Ascending aorta (tissue), 2 donors: ENCODE results near the gene KCP. TPM values are rescaled to one million over a fixed set of nuclear protein-coding genes. Genes with fewer than 3 reads are reported as not detected.

Experiments used
- DNase-seq, 2 donors: peaks; one replicate each; pipeline ENCODE4 v3.0.0-alpha.2; 2019; ENCODE audit warnings: low spot score in 2 of 2
- H3K27ac ChIP-seq, 2 donors: fragments of 200-600 bp; sonication (generic); one replicate each; pipeline ENCODE4 v1.5.1; 2016 to 2017; ENCODE audit warnings: mild to moderate bottlenecking in 1 of 2
- H3K27me3 ChIP-seq: fragments of 200-600 bp; sonication (generic); one replicate; pipeline ENCODE4 v1.5.1; 2017
- H3K36me3 ChIP-seq, 2 donors: fragments of 200-600 bp; sonication (generic); one replicate each; pipeline ENCODE4 v1.5.1; 2016
- H3K4me1 ChIP-seq, 2 donors: fragments of 200-600 bp; sonication (generic); one replicate each; pipeline ENCODE4 v1.5.1; 2016 to 2017; ENCODE audit warnings: mild to moderate bottlenecking in 1 of 2
- H3K4me3 ChIP-seq, 2 donors: fragments of 200-600 bp; sonication (generic); one replicate each; pipeline ENCODE4 v1.5.1; 2016 to 2017; ENCODE audit warnings: mild to moderate bottlenecking in 1 of 2
- H3K9me3 ChIP-seq, 2 donors: fragments of 200-600 bp; sonication (generic); one replicate each; pipeline ENCODE4 v1.5.1; 2016
- intact Hi-C: fragments of 100-400 bp; cut with DNase I; formaldehyde crosslinking; loops from one replicate; pipeline ENCODE4 v1.15.1; 2023
- total RNA-seq: library from RNA; depleted of rRNA; stranded (reverse); fragments of >200 nt; gene quantifications from one replicate; pipeline ENCODE4 v1.1.0, GENCODE V29; 2016
- TF ChIP-seq, protein P1 (sequence below), 3 experiments: fragments of 200-600 bp in 2 of 3; fragments of 450-650 bp in 1 of 3; sonication (generic) in 2 of 3; IDR thresholded peaks; one replicate each; pipeline ENCODE4 v1.5.1; 2016 to 2019; ENCODE audit warnings: antibody characterized with exemption in 3 of 3, mild to moderate bottlenecking in 1 of 3, moderate library complexity in 1 of 3

Gene KCP
- total RNA-seq, 1 donor from 2014 or later = 1.2 TPM

DNA sequence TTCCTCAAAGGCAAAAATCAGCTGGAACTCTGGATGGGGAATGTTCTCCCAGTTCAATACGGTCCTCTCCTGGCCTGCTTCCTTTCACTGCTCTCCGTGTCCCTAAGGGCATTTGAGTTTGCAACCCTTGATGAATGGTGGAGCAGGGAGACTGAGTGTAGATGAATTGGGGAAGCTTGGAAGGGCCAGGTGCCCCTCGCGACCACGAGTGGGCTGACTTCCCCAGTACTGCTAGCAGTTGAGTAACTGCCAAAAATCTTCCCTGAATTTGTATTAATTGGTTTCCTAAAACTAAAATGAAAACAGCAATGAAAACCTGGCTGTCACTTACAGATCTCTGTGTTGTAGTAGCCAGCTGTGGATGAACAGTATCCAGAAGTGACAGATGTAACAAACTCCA lies 40.8 kb upstream of the KCP start:
- H3K27me3 ChIP-seq = no peaks in the 10 kb centered on the region
- H3K9me3 ChIP-seq = no peaks in the 10 kb centered on the region
- TF ChIP-seq, protein P1, sequence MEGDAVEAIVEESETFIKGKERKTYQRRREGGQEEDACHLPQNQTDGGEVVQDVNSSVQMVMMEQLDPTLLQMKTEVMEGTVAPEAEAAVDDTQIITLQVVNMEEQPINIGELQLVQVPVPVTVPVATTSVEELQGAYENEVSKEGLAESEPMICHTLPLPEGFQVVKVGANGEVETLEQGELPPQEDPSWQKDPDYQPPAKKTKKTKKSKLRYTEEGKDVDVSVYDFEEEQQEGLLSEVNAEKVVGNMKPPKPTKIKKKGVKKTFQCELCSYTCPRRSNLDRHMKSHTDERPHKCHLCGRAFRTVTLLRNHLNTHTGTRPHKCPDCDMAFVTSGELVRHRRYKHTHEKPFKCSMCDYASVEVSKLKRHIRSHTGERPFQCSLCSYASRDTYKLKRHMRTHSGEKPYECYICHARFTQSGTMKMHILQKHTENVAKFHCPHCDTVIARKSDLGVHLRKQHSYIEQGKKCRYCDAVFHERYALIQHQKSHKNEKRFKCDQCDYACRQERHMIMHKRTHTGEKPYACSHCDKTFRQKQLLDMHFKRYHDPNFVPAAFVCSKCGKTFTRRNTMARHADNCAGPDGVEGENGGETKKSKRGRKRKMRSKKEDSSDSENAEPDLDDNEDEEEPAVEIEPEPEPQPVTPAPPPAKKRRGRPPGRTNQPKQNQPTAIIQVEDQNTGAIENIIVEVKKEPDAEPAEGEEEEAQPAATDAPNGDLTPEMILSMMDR (IDR thresholded peaks at IDR 0.05) = no peak
- intact Hi-C loops = no loop called here
- H3K27ac ChIP-seq = no peak overlapping the region
- H3K36me3 ChIP-seq = peaks cover 25 to 38% of the 10 kb centered on the region in 2 donors
- no peak for DNase-seq
- no peaks in the 10 kb centered on the region for H3K4me1 ChIP-seq
- H3K4me3 ChIP-seq = no peak overlapping the region

DNA sequence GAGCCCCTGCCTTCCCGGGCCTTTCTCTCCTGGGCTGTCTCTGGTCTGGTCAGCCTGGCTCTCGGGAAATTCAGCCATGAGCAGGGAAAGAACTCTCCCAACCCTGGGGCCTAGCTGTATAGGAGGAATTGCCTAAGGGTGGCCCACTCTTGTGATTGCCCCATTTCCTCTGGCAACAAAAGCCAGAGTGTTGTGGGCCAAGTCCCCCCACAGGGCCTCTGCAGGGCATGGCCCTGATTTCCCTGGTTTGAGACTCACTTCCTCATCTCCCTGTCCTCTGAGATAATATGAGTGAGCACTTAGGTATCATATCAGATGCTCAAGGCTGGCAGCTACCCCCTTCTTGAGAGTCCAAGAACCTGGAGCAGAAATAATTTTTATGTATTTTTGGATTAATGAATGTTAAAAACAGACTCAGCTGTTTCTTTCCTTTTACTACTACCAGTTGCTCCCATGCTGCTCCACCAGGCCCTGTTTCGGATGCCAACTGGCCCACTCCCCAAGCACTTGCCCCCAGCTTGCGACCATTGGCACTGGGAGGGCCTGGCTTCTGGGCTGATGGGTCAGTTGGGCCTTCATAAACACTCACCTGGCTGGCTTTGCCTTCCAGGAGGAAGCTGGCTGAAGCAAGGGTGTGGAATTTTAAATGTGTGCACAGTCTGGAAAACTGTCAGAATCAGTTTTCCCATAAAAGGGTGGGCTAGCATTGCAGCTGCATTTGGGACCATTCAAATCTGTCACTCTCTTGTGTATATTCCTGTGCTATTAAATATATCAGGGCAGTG lies 38.7 kb upstream of the KCP start:
- H3K27ac ChIP-seq = no peak overlapping the region
- TF ChIP-seq, protein P1 (IDR thresholded peaks at IDR 0.05) = no peak
- no peak for DNase-seq
- no peaks in the 10 kb centered on the region for H3K9me3 ChIP-seq
- no peak overlapping the region for H3K4me3 ChIP-seq
- H3K36me3 ChIP-seq = peaks cover 14 to 19% of the 10 kb centered on the region in 2 donors
- no peaks in the 10 kb centered on the region for H3K4me1 ChIP-seq
- intact Hi-C loops = no loop called here
- no peaks in the 10 kb centered on the region for H3K27me3 ChIP-seq

DNA sequence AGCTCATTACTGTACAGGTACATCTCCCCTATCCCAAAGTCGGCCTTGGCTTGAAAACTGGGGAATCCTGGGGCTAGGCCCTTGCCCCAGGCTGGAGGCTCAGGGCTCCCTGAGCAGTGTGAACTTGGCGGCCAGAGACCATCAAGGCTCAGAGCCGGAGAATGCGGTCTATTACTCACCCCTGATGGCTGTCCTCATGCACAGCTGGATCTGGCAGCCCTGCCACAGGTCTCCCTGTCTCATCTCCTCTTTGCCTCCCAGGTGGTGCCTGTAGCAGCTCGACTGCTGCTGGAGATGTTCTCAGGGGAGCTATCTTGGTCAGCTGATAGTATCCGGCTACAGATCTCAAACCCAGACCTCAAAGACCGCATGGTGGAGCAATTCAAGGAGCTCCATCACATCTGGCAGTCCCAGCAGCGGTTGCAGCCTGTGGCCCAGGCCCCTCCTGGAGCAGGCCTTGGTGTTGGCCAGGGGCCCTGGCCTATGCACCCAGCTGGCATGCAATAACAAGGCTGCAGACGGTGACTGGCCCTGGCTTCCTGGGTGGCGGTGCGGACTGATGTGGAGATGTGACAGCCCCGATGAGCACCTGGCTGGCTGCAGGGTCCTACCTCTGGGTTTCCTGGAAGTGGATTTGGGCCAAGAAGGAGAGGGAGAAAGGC lies 37.9 kb upstream of the KCP start:
- intact Hi-C loops = no loop called here
- Histone ChIP-seq H3K9me3 (no peaks in the 10 kb centered on the region), H3K4me3 (no peak overlapping the region), H3K36me3 (peaks cover 12 to 14% of the 10 kb centered on the region in 2 donors), H3K4me1 (no peaks in the 10 kb centered on the region), H3K27me3 (no peaks in the 10 kb centered on the region), H3K27ac (no peak overlapping the region)
- TF ChIP-seq, protein P1 (IDR thresholded peaks at IDR 0.05) = no peak
- DNase-seq = no peak

DNA sequence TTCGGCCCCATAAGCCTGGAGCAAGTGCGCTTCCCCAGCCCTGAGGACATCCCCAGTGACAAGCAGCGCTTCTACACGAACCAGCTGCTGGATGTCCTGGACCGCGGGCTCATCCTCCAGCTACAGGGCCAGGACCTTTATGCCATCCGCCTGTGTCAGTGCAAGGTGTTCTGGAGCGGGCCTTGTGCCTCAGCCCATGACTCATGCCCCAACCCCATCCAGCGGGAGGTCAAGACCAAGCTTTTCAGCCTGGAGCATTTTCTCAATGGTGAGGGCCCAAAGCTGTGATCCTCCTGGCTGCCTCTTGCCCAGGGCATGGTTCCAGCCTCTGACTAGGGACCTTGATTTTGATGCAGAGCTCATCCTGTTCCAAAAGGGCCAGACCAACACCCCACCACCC lies 37.3 kb upstream of the KCP start:
- Histone ChIP-seq H3K27ac (no peak overlapping the region), H3K4me1 (no peaks in the 10 kb centered on the region), H3K36me3 (peaks cover 8 to 10% of the 10 kb centered on the region in 2 donors), H3K27me3 (no peaks in the 10 kb centered on the region), H3K9me3 (no peaks in the 10 kb centered on the region), H3K4me3 (no peak overlapping the region)
- DNase-seq = no peak
- intact Hi-C loops = no loop called here
- TF ChIP-seq, protein P1 (IDR thresholded peaks at IDR 0.05) = no peak

DNA sequence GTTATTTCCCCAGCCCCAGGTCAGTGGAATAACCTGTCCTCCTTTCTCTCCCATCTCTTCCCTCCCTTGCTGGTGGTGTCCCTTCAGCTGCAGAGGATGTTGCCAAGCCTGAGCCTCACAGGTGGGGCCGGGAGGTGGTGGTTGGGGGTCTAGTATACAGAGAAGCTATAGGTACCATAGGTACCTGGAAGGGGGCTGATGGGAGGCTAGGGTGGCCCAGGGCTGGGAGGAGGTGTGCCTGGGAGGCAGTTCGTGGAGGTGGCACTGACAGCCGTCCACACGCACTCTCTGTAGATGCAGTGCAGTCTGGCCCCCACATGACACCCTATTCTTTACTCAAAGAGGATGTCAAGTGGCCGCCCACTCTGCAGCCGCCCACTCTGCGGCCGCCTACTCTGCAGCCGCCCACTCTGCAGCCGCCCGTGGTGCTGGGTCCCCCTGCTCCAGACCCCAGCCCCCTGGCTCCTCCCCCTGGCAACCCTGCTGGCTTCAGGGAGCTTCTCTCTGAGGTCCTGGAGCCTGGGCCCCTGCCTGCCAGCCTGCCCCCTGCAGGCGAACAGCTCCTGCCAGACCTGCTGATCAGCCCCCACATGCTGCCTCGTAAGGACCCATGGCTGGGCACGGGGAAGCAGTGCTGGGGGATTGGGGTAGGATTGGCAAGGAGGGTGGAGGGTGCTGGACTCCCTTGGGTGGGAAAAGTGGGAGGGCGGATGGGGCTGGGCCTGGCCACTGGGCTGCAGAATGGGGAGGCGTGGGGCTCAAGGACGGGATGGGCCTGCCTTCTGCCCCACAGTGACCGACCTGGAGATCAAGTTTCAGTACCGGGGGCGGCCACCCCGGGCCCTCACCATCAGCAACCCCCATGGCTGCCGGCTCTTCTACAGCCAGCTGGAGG lies 36.7 kb upstream of the KCP start:
- Histone ChIP-seq H3K4me1 (no peaks in the 10 kb centered on the region), H3K9me3 (no peaks in the 10 kb centered on the region), H3K36me3 (peaks cover under 1 to 5% of the 10 kb centered on the region in 2 donors), H3K27ac (no peak overlapping the region), H3K27me3 (no peaks in the 10 kb centered on the region), H3K4me3 (no peak overlapping the region)
- TF ChIP-seq, protein P1 (IDR thresholded peaks at IDR 0.05) = peak in 1 of 3 experiments; percentile 6
- DNase-seq = no peak
- intact Hi-C loops = no loop called here
